Measurements from ENCODE around the gene HPF1.
"Not testable (repeated sequence)": the region's sequence is repeated elsewhere in the genome, so short reads cannot be mapped to it uniquely, and the experiment has no call there.

HPF1 gene

GRCh38 chr4:169738604-169739003 is 19.1 kb downstream of the HPF1 start:
- DNase-seq (ENCODE audit: low read depth): not testable (repeated sequence)

- no peak for DNase-seq (ENCODE audit: low read depth)
Measured at GRCh38 chr4:169730564-169730963, 27.2 kb downstream of the HPF1 start.

GRCh38 chr4:169727616-169728015 is 30.1 kb downstream of the HPF1 start:
- no peak for DNase-seq (ENCODE audit: low read depth)

- DNase-seq (ENCODE audit: low read depth): no peak
Measured at GRCh38 chr4:169724260-169724659, 33.5 kb downstream of the HPF1 start.

- DNase-seq (ENCODE audit: low read depth): no peak
Measured at GRCh38 chr4:169723207-169723965, 34.4 kb downstream of the HPF1 start.

GRCh38 chr4:169720529-169720928 is 37.2 kb downstream of the HPF1 start:
- no peak for DNase-seq (ENCODE audit: low read depth)

GRCh38 chr4:169716677-169717076 is 41.1 kb downstream of the HPF1 start:
- no peak for DNase-seq (ENCODE audit: low read depth)

GRCh38 chr4:169715826-169716225 is 41.9 kb downstream of the HPF1 start:
- no peak for DNase-seq (ENCODE audit: low read depth)

GRCh38 chr4:169707958-169708643 is 49.6 kb downstream of the HPF1 start:
- no peak for DNase-seq (ENCODE audit: low read depth)

- no peak for DNase-seq (ENCODE audit: low read depth)
Measured at GRCh38 chr4:169698331-169698730, 59.4 kb downstream of the HPF1 start.

GRCh38 chr4:169690787-169691186 is 67.0 kb downstream of the HPF1 start:
- no peak for DNase-seq (ENCODE audit: low read depth)

GRCh38 chr4:169689681-169690080 is 68.1 kb downstream of the HPF1 start:
- no peak for DNase-seq (ENCODE audit: low read depth)

- no peak for DNase-seq (ENCODE audit: low read depth)
Measured at GRCh38 chr4:169682372-169683047, 75.2 kb downstream of the HPF1 start.

Data from stimulated activated CD4-positive, alpha-beta T cell treated with anti-CD3 and anti-CD28 coated beads, Interleukin-2, amount 100 ng/mL, for 4 hours (primary cell).